Stimulated activated CD8-positive, alpha-beta memory T cell treated with anti-CD3 and anti-CD28 coated beads, Interleukin-7, amount 100 ng/mL, for 4 hours (primary cell): Measurements from ENCODE around the gene RER1.

Experiments used
- DNase-seq, 2 donors: peaks; one replicate each; pipeline ENCODE4 v3.0.0-alpha.2; 2020; ENCODE audit warnings: low read depth in 2 of 2

The RER1 gene

GRCh38 chr1:2407166-2407990, 15.7 kb downstream of the RER1 start:
- no peak for DNase-seq

GRCh38 chr1:2407991-2408275, 16.3 kb downstream of the RER1 start:
- no peak for DNase-seq

- no peak for DNase-seq
Observed at GRCh38 chr1:2408456-2408855, 16.8 kb downstream of the RER1 start.

- DNase-seq, result no peak
Observed at GRCh38 chr1:2408859-2409276, 17.2 kb downstream of the RER1 start.

- DNase-seq, result no peak
Observed at GRCh38 chr1:2409745-2410144, 18.1 kb downstream of the RER1 start.

- no peak for DNase-seq
Observed at GRCh38 chr1:2411801-2412394, 20.3 kb downstream of the RER1 start.

GRCh38 chr1:2412395-2412772, 20.7 kb downstream of the RER1 start, which contains the start of gene PEX10:
Gene PEX10, minus strand, starts transcription at chr1:2412564. Its CDS starts 62 bp downstream, at chr1:2412502.
- peak; percentile 95 to 99 for DNase-seq

- no peak for DNase-seq
Observed at GRCh38 chr1:2412773-2413494, 21.3 kb downstream of the RER1 start.

- DNase-seq, result no peak
Observed at GRCh38 chr1:2413495-2414296, 22.1 kb downstream of the RER1 start.

- peak; percentile 71 to 73 for DNase-seq
Observed at GRCh38 chr1:2414297-2414958, 22.8 kb downstream of the RER1 start.

- DNase-seq, result no peak
Observed at GRCh38 chr1:2415337-2415736, 23.7 kb downstream of the RER1 start.

- peak in 1 of 2 donors; percentile 26 for DNase-seq
Observed at GRCh38 chr1:2415801-2416208, 24.2 kb downstream of the RER1 start.

- no peak for DNase-seq
Observed at GRCh38 chr1:2416403-2416802, 24.8 kb downstream of the RER1 start.

- no peak for DNase-seq
Observed at GRCh38 chr1:2417083-2417832, 25.6 kb downstream of the RER1 start.

- DNase-seq, result no peak
Observed at GRCh38 chr1:2417833-2418225, 26.2 kb downstream of the RER1 start.

- no peak for DNase-seq
Observed at GRCh38 chr1:2418791-2419320, 27.2 kb downstream of the RER1 start.

- no peak for DNase-seq
Observed at GRCh38 chr1:2419416-2419815, 27.8 kb downstream of the RER1 start.

- no peak for DNase-seq
Observed at GRCh38 chr1:2422523-2422922, 30.9 kb downstream of the RER1 start.

- no peak for DNase-seq
Observed at GRCh38 chr1:2425892-2426291, 34.3 kb downstream of the RER1 start.

GRCh38 chr1:2426540-2426939, 34.9 kb downstream of the RER1 start:
- DNase-seq, result no peak

- no peak for DNase-seq
Observed at GRCh38 chr1:2427051-2427450, 35.4 kb downstream of the RER1 start.
